Heart left ventricle (tissue), 16 donors: Measurements from ENCODE around the gene CARD8. TPM values are rescaled to one million over a fixed set of nuclear protein-coding genes. Genes with fewer than 3 reads are reported as not detected.

Experiments used
- ATAC-seq, 4 donors: fragments of 200-7000 bp; cut with Tn5 transposase; one replicate each; pipeline ENCODE4 v1.9.1; 2020 to 2022; ENCODE audit warnings: moderate library complexity in 4 of 4, mild to moderate bottlenecking in 3 of 4, moderate number of reproducible peaks in 1 of 4
- DNase-seq, 5 donors: peaks; one replicate each; pipeline ENCODE4 v3.0.0-alpha.2; 2020
- H3K27ac ChIP-seq, 12 donors: fragments of 200-600 bp; sonication (generic) in 4 of 12; one replicate each; pipeline versions ENCODE4 v1.5.0 to v1.8.0; 2016 to 2022; ENCODE audit warnings: mild to moderate bottlenecking in 2 of 12
- H3K27me3 ChIP-seq, 9 donors: fragments of 200-600 bp; sonication (generic) in 2 of 9; one replicate each; pipeline versions ENCODE4 v1.5.1 to v1.8.0; 2016 to 2022; ENCODE audit warnings: mild to moderate bottlenecking in 3 of 9
- H3K36me3 ChIP-seq, 9 donors: fragments of 200-600 bp; sonication (generic) in 2 of 9; one replicate each; pipeline versions ENCODE4 v1.5.0 to v1.8.0; 2018 to 2022; ENCODE audit warnings: mild to moderate bottlenecking in 2 of 9
- H3K4me1 ChIP-seq, 12 donors: fragments of 200-600 bp; sonication (generic) in 4 of 12; one replicate each; pipeline versions ENCODE4 v1.5.0 to v1.8.0; 2016 to 2022; ENCODE audit warnings: mild to moderate bottlenecking in 3 of 12
- H3K4me3 ChIP-seq, 12 donors: fragments of 200-600 bp; sonication (generic) in 4 of 12; one replicate each; pipeline versions ENCODE4 v1.5.0 to v1.8.0; 2017 to 2022; ENCODE audit warnings: mild to moderate bottlenecking in 9 of 12, moderate library complexity in 4 of 12
- H3K9me3 ChIP-seq, 12 donors: fragments of 200-600 bp; sonication (generic) in 4 of 12; one replicate each; pipeline versions ENCODE4 v1.5.0 to v1.8.0; 2016 to 2022; ENCODE audit warnings: mild to moderate bottlenecking in 1 of 12
- CTCF ChIP-seq, 12 donors: fragments of 200-600 bp; sonication (generic) in 4 of 12; IDR thresholded peaks; one replicate each; pipeline versions ENCODE4 v1.5.0 to v1.8.0; 2018 to 2022; ENCODE audit warnings: antibody characterized with exemption in 12 of 12, mild to moderate bottlenecking in 5 of 12
- POLR2A ChIP-seq, 2 donors: fragments of 450-650 bp; IDR thresholded peaks; one replicate each; pipeline ENCODE4 v1.6.1; 2017; ENCODE audit warnings: antibody characterized with exemption in 2 of 2, mild to moderate bottlenecking in 2 of 2, moderate library complexity in 2 of 2
- WGBS, 4 donors: extraction: QIAGEN DNeasy Blood & Tissue Kit in 2 of 4; methylation state at CpG; one replicate each; pipeline versions ENCODE4 v1.1.5 to v1.1.7; 2013 to 2018; 5-methylcytosine and 5-hydroxymethylcytosine counted together
- intact Hi-C, 10 donors: fragments of 100-400 bp; cut with DNase I; formaldehyde crosslinking; loops; one replicate each; pipeline versions ENCODE4 v1.11.1 to v1.14.2; 2022
- polyA plus RNA-seq, 2 donors: library from polyadenylated mRNA; stranded (reverse); fragments of 200-250 nt; gene quantifications; one replicate each; pipeline ENCODE4 v1.2.3, GENCODE V29; 2013
- total RNA-seq, 9 donors: library from RNA; depleted of rRNA in 2 of 9; stranded (reverse); fragments of >200 nt in 2 of 9; fragmentation: NEBNext Ultra II Directional in 3 of 9; extraction: Animal tissue kit (Norgen Biotek cat#: 25700) in 3 of 9; gene quantifications; one replicate each; pipeline versions ENCODE4 v1.1.0 to v1.2.4, GENCODE V29; 2016 to 2023
- donor health status: ischemic (EF 13 %, LVEDD 7.1; RV severe dilation, severe dysfunction).
- donor health status: healthy with polysubstance abuse.
- donor health status: DM: no; HTN: yes; CAD: no.
- donor health status: DM: no; HTN: no; CAD: no.
- donor health status: ischemic (EF 25% LVEDD 6.9; RV normal size, moderate dysfunction).
- donor health status: ischemic (EF 25% LVEDD 5.7; RV mildly dilated, moderate dysfunction).
- donor health status: healthy.
- donor health status: DM: yes; HTN: yes; CAD: no.
- donor health status: ischemic (EF 35%, LVEDD 5.7; RV mildly dilated, moderate dysfunction).
- donor health status: nonischemic (EF 11% LVEDD 7.7; RV severe dilation, severe dysfunction).
- donor health status: DM: yes; HTN: yes; CAD: no.
- donor health status: PGD.
- donor health status: ischemic (EF 29% LVEDD 5.4; RV normal size, mild dysfunction).
- donor health status: nonischemic (EF 23%, LVEDD 6.1; RV moderate dilation, normal function).

Gene CARD8
- total and polyA plus RNA-seq, 11 donors, result 18.3 to 49.0 (median 23.8) TPM

DNA sequence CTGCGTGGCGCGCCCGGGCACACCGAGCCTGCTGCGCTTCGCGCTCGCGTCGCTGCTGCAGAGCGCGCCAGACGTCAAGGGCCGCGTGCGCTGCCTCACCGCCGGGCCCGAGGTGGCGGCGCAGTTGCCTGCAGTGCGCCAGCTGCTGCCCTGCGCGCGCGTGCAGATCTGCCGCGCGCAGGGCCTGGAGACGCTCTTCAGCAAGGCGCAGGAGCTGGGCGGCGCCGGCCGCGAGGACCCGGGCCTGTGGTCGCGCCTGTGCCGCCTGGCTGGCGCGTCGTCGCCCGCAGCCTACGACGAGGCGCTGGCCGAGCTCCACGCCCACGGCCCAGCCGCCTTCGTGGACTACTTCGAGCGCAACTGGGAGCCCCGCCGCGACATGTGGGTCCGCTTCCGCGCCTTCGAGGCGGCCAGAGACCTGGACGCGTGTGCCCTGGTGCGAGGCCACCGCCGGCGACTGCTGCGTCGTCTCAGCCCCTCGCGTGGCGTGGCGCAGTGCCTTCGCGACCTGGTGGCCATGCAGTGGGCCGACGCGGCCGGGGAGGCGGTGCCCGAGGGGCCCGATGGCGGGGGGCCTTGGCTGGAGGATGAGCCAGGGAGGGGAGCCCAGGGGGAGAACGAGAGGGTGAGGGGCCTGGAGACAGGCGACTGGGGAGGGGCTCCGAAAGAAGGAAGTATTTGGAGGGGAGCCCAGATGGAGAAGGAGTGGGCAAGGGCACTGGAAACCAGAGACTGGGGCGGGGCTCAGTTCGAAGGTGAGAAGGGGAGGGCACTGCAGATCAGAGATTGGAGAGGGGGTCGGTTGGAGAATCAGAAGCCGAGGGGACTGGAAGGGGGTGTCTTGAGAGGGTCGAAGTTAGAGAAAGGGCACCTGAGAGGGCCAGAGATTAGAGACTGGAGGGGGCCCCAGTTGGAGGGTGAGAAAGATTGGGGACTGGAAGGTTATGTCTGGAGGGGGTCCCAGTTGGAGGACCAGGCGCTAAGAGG, 60.6 kb downstream of the CARD8 start:
- WGBS, 4 donors, result 74 to 83% (median 75%) methylated on average over 27 to 95 of the region's 95 CpGs
- TF ChIP-seq CTCF (IDR thresholded peaks at IDR 0.05) (no peak), POLR2A (IDR thresholded peaks at IDR 0.05) (no peak)
- DNase-seq (peak in 1 of 5 donors; percentile 64), ATAC-seq (no peak)
- no peak overlapping the region for H3K27ac ChIP-seq
- H3K27me3 ChIP-seq, result no peaks in the 10 kb centered on the region
- H3K9me3 ChIP-seq, result no peaks in the 10 kb centered on the region
- H3K4me1 ChIP-seq, result peaks cover 0 to 16% (median 5%) of the 10 kb centered on the region in 12 donors
- peaks cover 0 to 6% (median 0%) of the 10 kb centered on the region in 9 donors for H3K36me3 ChIP-seq
- H3K4me3 ChIP-seq, result no peak overlapping the region
- intact Hi-C loops, result no loop called here

DNA sequence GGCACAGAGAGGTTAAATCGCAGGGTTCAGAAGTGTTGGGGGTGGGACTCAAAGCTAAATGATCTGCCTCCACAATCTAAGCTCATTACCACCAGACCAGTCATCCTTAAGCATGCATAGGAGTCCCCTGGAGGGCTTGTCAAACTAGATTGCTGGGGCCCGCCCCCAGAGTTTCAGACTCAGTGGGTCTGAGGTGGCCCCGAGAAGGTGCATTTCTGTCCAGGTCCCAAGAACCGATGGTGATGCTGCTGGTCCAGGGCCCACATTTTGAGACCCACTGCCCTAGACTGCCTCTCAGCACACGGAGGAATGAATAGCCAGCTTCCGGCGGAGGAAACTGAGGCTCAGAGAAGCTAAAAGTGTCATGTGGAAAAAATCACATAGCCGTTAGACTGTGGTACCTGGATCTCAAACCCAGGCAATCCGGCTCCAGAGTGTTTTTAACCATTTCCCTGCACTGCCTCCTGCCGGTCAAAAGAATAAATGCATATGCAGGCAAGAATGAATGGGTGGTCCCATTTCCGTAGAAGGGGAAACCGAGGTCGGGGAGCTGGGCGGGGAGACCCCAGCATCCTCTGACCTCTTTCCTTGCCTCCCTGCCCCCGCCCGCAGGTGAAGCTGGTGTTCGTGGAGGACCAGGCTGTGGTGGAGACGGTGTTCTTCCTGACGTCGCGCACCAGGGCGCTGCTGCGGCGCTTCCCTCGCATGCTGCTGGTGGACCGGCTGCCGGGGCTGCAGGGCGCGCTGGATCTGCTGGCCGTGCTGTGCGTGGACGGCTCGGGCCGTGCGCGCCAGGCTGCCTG, 61.5 kb downstream of the CARD8 start:
- Histone ChIP-seq H3K27me3 (no peaks in the 10 kb centered on the region), H3K9me3 (no peaks in the 10 kb centered on the region), H3K27ac (no peak overlapping the region), H3K4me1 (peaks cover 0 to 16% (median 5%) of the 10 kb centered on the region in 12 donors), H3K36me3 (peaks cover 0 to 7% (median 0%) of the 10 kb centered on the region in 9 donors), H3K4me3 (no peak overlapping the region)
- DNase-seq, result no peak
- WGBS, 4 donors, result 71% methylated on average over 20 to 36 of the region's 36 CpGs
- ATAC-seq, result no peak
- intact Hi-C loops, result no loop called here
- TF ChIP-seq CTCF (IDR thresholded peaks at IDR 0.05), result peak in 11 of 12 donors; percentile 15 to 64 (median 43)
- no peak for TF ChIP-seq POLR2A (IDR thresholded peaks at IDR 0.05)

DNA sequence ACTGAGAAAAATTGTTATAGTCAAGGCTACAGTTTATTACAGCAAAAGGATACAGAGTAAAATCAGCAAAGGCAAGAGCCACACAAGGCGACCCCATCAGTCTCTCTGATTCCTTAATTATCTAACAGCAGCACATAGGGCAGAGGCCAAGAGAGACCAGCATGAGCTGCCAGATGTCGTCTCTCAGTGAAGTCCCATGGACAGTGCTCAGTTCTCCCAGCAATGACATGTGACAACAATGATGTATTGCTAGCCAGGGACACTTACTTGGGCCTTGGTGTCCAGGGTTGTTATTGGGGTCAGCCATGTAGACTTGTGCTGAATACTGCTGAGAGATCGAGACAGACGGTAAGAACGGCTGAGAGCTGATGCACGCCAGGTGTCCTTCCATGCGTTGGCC, 63.0 kb downstream of the CARD8 start:
- DNase-seq (no peak), ATAC-seq (no peak)
- Histone ChIP-seq H3K36me3 (peaks cover 0 to 20% (median 4%) of the 10 kb centered on the region in 9 donors), H3K9me3 (no peaks in the 10 kb centered on the region), H3K27me3 (no peaks in the 10 kb centered on the region), H3K27ac (no peak overlapping the region), H3K4me1 (peaks cover 0 to 16% (median 5%) of the 10 kb centered on the region in 12 donors), H3K4me3 (no peak overlapping the region)
- 80 to 89% (median 83%) methylated on average over 7 of the region's 7 CpGs for WGBS, 4 donors
- intact Hi-C loops, result no loop called here
- TF ChIP-seq CTCF (IDR thresholded peaks at IDR 0.05), result no peak
- TF ChIP-seq POLR2A (IDR thresholded peaks at IDR 0.05), result no peak

DNA sequence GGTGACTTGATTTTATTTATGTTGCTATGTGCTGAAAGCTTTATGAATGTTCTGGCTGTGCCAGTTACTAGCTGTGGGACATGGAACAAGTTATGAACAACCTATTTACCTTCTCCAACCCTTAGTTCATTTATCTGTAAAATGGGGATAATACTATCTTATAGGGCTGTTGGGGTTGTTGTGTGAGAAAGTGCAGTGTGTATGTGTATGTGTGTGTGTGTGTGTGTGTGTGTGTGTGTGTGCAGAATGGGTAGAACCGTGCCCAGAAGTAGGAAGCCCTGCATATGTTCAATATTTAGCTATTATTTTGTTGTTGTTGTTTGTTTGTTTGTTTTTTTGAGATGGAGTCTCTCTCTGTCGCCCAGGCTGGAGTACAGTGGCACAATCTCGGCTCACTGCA, 64.8 kb downstream of the CARD8 start:
- Histone ChIP-seq H3K4me3 (no peak overlapping the region), H3K9me3 (no peaks in the 10 kb centered on the region), H3K36me3 (peaks cover 0 to 27% (median 4%) of the 10 kb centered on the region in 9 donors), H3K27me3 (no peaks in the 10 kb centered on the region), H3K27ac (no peak overlapping the region), H3K4me1 (no peaks in the 10 kb centered on the region)
- TF ChIP-seq CTCF (IDR thresholded peaks at IDR 0.05), result no peak
- intact Hi-C loops, result no loop called here
- DNase-seq (no peak), ATAC-seq (no peak)
- 89 to 99% (median 95%) methylated on average over 3 of the region's 3 CpGs for WGBS, 4 donors
